HG02852 (cell line): ENCODE data around the gene GEMIN8.

Experiments used
- ATAC-seq: cut with Tn5 transposase; IDR thresholded peaks from one replicate; pipeline ENCODE4 v1.9.1; 2021; ENCODE audit warnings: mild to moderate bottlenecking, moderate library complexity; ENCODE audit not compliant: unreplicated experiment

Gene GEMIN8

GRCh38 chrX:14029425-14030173, at the start of gene GEMIN8:
TSS of gene GEMIN8 (minus strand) at chrX:14029892. CDS start at chrX:14021478, 8,414 bp downstream.
- ATAC-seq = peak; percentile 90

GRCh38 chrX:14076639-14077038, 46.9 kb upstream of the GEMIN8 start:
- no peak for ATAC-seq

GRCh38 chrX:14073556-14073955, 43.9 kb upstream of the GEMIN8 start:
- ATAC-seq = no peak

- ATAC-seq = no peak
Measured at GRCh38 chrX:14073071-14073470, 43.4 kb upstream of the GEMIN8 start.

GRCh38 chrX:14065800-14066199, 36.1 kb upstream of the GEMIN8 start:
- no peak for ATAC-seq

GRCh38 chrX:14064626-14065432, 35.1 kb upstream of the GEMIN8 start:
- ATAC-seq = no peak

- no peak for ATAC-seq
Measured at GRCh38 chrX:14062524-14062923, 32.8 kb upstream of the GEMIN8 start.

GRCh38 chrX:14056206-14056605, 26.5 kb upstream of the GEMIN8 start:
- no peak for ATAC-seq

- ATAC-seq = no peak
Measured at GRCh38 chrX:14051416-14051815, 21.7 kb upstream of the GEMIN8 start.

- peak; percentile 50 for ATAC-seq
Measured at GRCh38 chrX:14050709-14051108, 21.0 kb upstream of the GEMIN8 start.

GRCh38 chrX:14043209-14043608, 13.5 kb upstream of the GEMIN8 start:
- ATAC-seq = no peak

GRCh38 chrX:14039344-14039743, 9.7 kb upstream of the GEMIN8 start:
- peak; percentile 96 for ATAC-seq

- no peak for ATAC-seq
Measured at GRCh38 chrX:14038375-14039085, 8.8 kb upstream of the GEMIN8 start.

- no peak for ATAC-seq
Measured at GRCh38 chrX:14032406-14032805, 2.7 kb upstream of the GEMIN8 start.

GRCh38 chrX:14030174-14030530, 460 bp upstream of the GEMIN8 start:
- peak; percentile 23 for ATAC-seq

GRCh38 chrX:14029039-14029424, 660 bp downstream of the GEMIN8 start:
- ATAC-seq = no peak

- ATAC-seq = no peak
Measured at GRCh38 chrX:14028473-14028872, 1.2 kb downstream of the GEMIN8 start.

GRCh38 chrX:14027511-14028019, 2.1 kb downstream of the GEMIN8 start:
- peak; percentile 35 for ATAC-seq

GRCh38 chrX:14027036-14027435, 2.7 kb downstream of the GEMIN8 start:
- no peak for ATAC-seq

- no peak for ATAC-seq
Measured at GRCh38 chrX:14026121-14026520, 3.6 kb downstream of the GEMIN8 start.

- ATAC-seq = no peak
Measured at GRCh38 chrX:14022019-14022418, 7.7 kb downstream of the GEMIN8 start.
